OCI-LY7 (cell line): ENCODE data around the gene SULT1E1. TPM values are rescaled to one million over a fixed set of nuclear protein-coding genes. Genes with fewer than 3 reads are reported as not detected.

ENCODE experiments used
- BruUV-seq: library from RNA; stranded (reverse); fragments of 400-500 nt; replicated peaks from 2 replicates; lab custom pipeline; 2021; lab: Mats Ljungman, UMichigan
- CTCF ChIA-PET: fragments of 300-600 bp; sonication (Branson Sonifier 250); formaldehyde crosslinking; loops from one replicate; lab custom pipeline; 2022; ENCODE audit warnings: antibody characterized with exemption; ENCODE audit not compliant: unreplicated experiment; lab: Charles Lee
- POLR2A ChIA-PET: fragments of 300-600 bp; sonication (Branson Sonifier 250); formaldehyde crosslinking; loops from one replicate; lab custom pipeline; 2022; ENCODE audit warnings: antibody characterized with exemption; lab: Charles Lee
- DNase-seq: peaks from one replicate; pipeline ENCODE4 v3.0.0-alpha.2; 2015; ENCODE audit warnings: low spot score
- H2AFZ ChIP-seq: fragments of 200-600 bp; sonication (generic), shearing (Covaris generic); 2 replicates; pipeline ENCODE4 v1.6.1; 2014; ENCODE audit warnings: mild to moderate bottlenecking, antibody characterized with exemption, low read length, moderate library complexity
- H3K27ac ChIP-seq: fragments of 200-600 bp; sonication (generic); 2 replicates; pipeline ENCODE4 v1.5.1; 2014; ENCODE audit warnings: mixed run types, low read depth, mild to moderate bottlenecking, moderate library complexity, low read length, inconsistent platforms; ENCODE audit not compliant: poor library complexity, severe bottlenecking
- H3K36me3 ChIP-seq: fragments of 200-600 bp; sonication (generic); 2 replicates; pipeline ENCODE4 v1.6.1; 2014; ENCODE audit warnings: mild to moderate bottlenecking, antibody characterized with exemption, low read length, moderate library complexity, mixed read lengths; ENCODE audit not compliant: insufficient read depth
- H3K4me1 ChIP-seq: fragments of 200-600 bp; sonication (generic); 2 replicates; pipeline ENCODE4 v1.5.1; 2014; ENCODE audit warnings: mild to moderate bottlenecking, low read length; ENCODE audit not compliant: insufficient read depth, poor library complexity, severe bottlenecking
- H3K4me2 ChIP-seq: fragments of 200-600 bp; sonication (generic); 2 replicates; pipeline ENCODE4 v1.6.1; 2014; ENCODE audit warnings: mild to moderate bottlenecking, low read length
- H3K4me3 ChIP-seq: fragments of 200-600 bp; sonication (generic); 2 replicates; pipeline ENCODE4 v1.5.1; 2014; ENCODE audit warnings: mild to moderate bottlenecking, low read depth, low read length; ENCODE audit not compliant: poor library complexity, severe bottlenecking
- H3K79me2 ChIP-seq: fragments of 200-600 bp; sonication (generic); 2 replicates; pipeline ENCODE4 v1.6.1; 2016; ENCODE audit warnings: low read depth, mild to moderate bottlenecking, low read length, moderate library complexity, mixed read lengths; ENCODE audit not compliant: insufficient read depth
- H3K9me2 ChIP-seq: fragments of 200-600 bp; sonication (generic); 2 replicates; pipeline ENCODE4 v1.6.1; 2016; ENCODE audit warnings: mild to moderate bottlenecking, low read length, mixed read lengths; ENCODE audit not compliant: insufficient read depth
- H3K9me3 ChIP-seq: fragments of 200-600 bp; sonication (generic); 2 replicates; pipeline ENCODE4 v1.6.1; 2014; ENCODE audit warnings: mild to moderate bottlenecking, mixed run types, low read length, mixed read lengths
- H4K20me1 ChIP-seq: fragments of 200-600 bp; sonication (generic); 2 replicates; pipeline ENCODE4 v1.6.1; 2014; ENCODE audit warnings: mild to moderate bottlenecking, antibody characterized with exemption, low read length, moderate library complexity, mixed read lengths; ENCODE audit not compliant: insufficient read depth
- CTCF ChIP-seq: fragments of 200-600 bp; sonication (generic); conservative IDR thresholded peaks from 2 replicates; pipeline ENCODE4 v1.5.1; 2014; ENCODE audit warnings: mild to moderate bottlenecking, antibody characterized with exemption, low read length, moderate library complexity, mixed read lengths
- EZH2phosphoT487 ChIP-seq: fragments of 200-600 bp; sonication (generic); IDR thresholded peaks from 2 replicates; pipeline ENCODE4 v1.6.1; 2018; ENCODE audit warnings: low read depth, borderline replicate concordance, mild to moderate bottlenecking, mixed run types, antibody characterized with exemption, low read length, moderate library complexity, mixed read lengths
- intact Hi-C: fragments of 100-400 bp; cut with micrococcal nuclease; formaldehyde crosslinking; loops from one replicate; pipeline ENCODE4 v1.10.0; 2022; ENCODE audit not compliant: unreplicated experiment
- total RNA-seq, 2 experiments: library from RNA; depleted of rRNA in 1 of 2; stranded (reverse); fragments of >200 nt in 1 of 2; shearing (Covaris generic) in 1 of 2; gene quantifications; 2 replicates each; pipeline ENCODE4 v1.2.3, GENCODE V29; 2014 to 2022

The SULT1E1 gene
- total RNA-seq, 2 experiments from 2014 or later, result not detected

- H3K9me2 ChIP-seq, result no peaks in the 10 kb centered on the region
- no TSS peak for BruUV-seq
- no peak overlapping the region for H3K27ac ChIP-seq
- ChIA-PET POLR2A (no interaction called here), CTCF (no interaction called here)
- no peak overlapping the region for H3K4me3 ChIP-seq
- H3K4me1 ChIP-seq, result no peaks in the 10 kb centered on the region
- intact Hi-C loops, result no loop called here
- DNase-seq, result no peak
- no peaks in the 10 kb centered on the region for H3K36me3 ChIP-seq
- H2AFZ ChIP-seq, result no peak overlapping the region
- H3K79me2 ChIP-seq, result no peaks in the 10 kb centered on the region
- TF ChIP-seq EZH2phosphoT487 (no peak), CTCF (peak; percentile 59)
- no peaks in the 10 kb centered on the region for H3K9me3 ChIP-seq
- no peaks in the 10 kb centered on the region for H4K20me1 ChIP-seq
- no peak overlapping the region for H3K4me2 ChIP-seq
Measured at GRCh38 chr4:69896530-69897116, 36.7 kb upstream of the SULT1E1 start.

- DNase-seq, result no peak
- no peaks in the 10 kb centered on the region for H3K79me2 ChIP-seq
- TF ChIP-seq EZH2phosphoT487 (no peak), CTCF (no peak)
- no peaks in the 10 kb centered on the region for H3K9me2 ChIP-seq
- H2AFZ ChIP-seq, result no peak overlapping the region
- intact Hi-C loops, result no loop called here
- ChIA-PET CTCF (no interaction called here), POLR2A (interaction anchor here (0.7 to 1.3 kb wide), 2 partner anchors 10 to 50 kb away, joined by 3 to 4 read pairs; no protein-coding TSS in a partner anchor)
- no peaks in the 10 kb centered on the region for H3K36me3 ChIP-seq
- H3K9me3 ChIP-seq, result no peaks in the 10 kb centered on the region
- no peaks in the 10 kb centered on the region for H4K20me1 ChIP-seq
- no peak overlapping the region for H3K4me3 ChIP-seq
- H3K27ac ChIP-seq, result no peak overlapping the region
- H3K4me1 ChIP-seq, result no peaks in the 10 kb centered on the region
- no TSS peak for BruUV-seq
- H3K4me2 ChIP-seq, result no peak overlapping the region
Measured at GRCh38 chr4:69894721-69895120, 34.8 kb upstream of the SULT1E1 start.

- no peak for TF ChIP-seq CTCF
- TF ChIP-seq EZH2phosphoT487, result no peak
- H4K20me1 ChIP-seq, result no peaks in the 10 kb centered on the region
- H3K9me2 ChIP-seq, result no peaks in the 10 kb centered on the region
- no peak overlapping the region for H3K27ac ChIP-seq
- H3K9me3 ChIP-seq, result no peaks in the 10 kb centered on the region
- H3K79me2 ChIP-seq, result no peaks in the 10 kb centered on the region
- H3K4me3 ChIP-seq, result no peak overlapping the region
- DNase-seq, result no peak
- POLR2A ChIA-PET, result interaction anchor here (0.7 to 1.3 kb wide), 2 partner anchors 10 to 49 kb away, joined by 3 to 4 read pairs; no protein-coding TSS in a partner anchor
- no peak overlapping the region for H2AFZ ChIP-seq
- BruUV-seq, result no TSS peak
- H3K4me2 ChIP-seq, result no peak overlapping the region
- CTCF ChIA-PET, result no interaction called here
- H3K4me1 ChIP-seq, result no peaks in the 10 kb centered on the region
- H3K36me3 ChIP-seq, result no peaks in the 10 kb centered on the region
- intact Hi-C loops, result no loop called here
Measured at GRCh38 chr4:69894186-69894585, 34.2 kb upstream of the SULT1E1 start.
